ENCODE data around the gene TYK2.
"Not testable (repeated sequence)": the region's sequence is repeated elsewhere in the genome, so short reads cannot be mapped to it uniquely, and the experiment has no call there.

TYK2 gene

DNA sequence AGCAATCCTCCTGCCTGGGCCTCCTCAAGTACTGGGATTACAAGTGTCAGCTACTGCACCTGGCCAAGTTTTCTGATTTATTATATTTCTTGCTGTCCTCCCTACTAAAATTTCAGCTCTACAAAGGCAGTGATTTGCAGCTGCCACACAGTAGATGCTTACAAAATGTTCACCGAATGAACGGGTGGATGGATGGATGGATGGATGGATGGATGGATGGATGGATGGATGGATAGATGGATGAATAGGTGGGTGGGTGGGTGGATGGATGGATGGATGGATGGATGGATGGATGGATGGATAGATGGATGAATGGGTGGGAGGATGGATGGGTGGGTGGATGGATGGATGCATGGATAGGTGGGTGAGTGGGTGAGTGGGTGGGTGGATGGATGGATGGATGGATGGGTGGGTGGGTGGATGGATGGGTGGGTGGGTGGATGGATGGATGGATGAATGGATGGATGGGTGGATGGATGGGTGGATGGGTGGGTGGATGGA is 3.2 kb downstream of the TYK2 start:
- DNase-seq (ENCODE audit: low read depth in 2 of 2): not testable (repeated sequence)

DNA sequence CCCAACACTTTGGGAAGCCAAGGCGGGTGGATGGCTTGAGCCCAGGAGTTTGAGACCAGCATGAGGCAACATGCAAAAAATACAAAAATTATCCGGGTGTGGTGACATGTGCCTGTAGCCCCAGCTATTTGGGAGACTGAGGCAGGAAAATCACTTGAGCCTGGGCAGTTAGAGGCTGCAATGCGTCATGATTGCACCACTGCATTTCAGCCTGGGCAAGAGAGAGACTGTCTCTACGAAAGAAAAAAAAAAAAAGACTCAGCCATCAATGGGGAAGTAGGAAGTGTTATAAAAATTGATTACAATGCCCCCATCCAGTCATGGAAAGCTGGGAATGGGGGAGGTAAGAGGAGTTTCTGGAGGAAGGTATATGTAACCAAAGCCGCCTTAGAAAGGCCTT is 5.4 kb downstream of the TYK2 start:
- no peak for DNase-seq (ENCODE audit: low read depth in 2 of 2)

GRCh38 chr19:10372690-10373089 is 7.7 kb downstream of the TYK2 start:
- no peak for DNase-seq (ENCODE audit: low read depth in 2 of 2)

- DNase-seq (ENCODE audit: low read depth in 2 of 2): no peak
Measured at GRCh38 chr19:10368101-10368803, 12.1 kb downstream of the TYK2 start.

DNA sequence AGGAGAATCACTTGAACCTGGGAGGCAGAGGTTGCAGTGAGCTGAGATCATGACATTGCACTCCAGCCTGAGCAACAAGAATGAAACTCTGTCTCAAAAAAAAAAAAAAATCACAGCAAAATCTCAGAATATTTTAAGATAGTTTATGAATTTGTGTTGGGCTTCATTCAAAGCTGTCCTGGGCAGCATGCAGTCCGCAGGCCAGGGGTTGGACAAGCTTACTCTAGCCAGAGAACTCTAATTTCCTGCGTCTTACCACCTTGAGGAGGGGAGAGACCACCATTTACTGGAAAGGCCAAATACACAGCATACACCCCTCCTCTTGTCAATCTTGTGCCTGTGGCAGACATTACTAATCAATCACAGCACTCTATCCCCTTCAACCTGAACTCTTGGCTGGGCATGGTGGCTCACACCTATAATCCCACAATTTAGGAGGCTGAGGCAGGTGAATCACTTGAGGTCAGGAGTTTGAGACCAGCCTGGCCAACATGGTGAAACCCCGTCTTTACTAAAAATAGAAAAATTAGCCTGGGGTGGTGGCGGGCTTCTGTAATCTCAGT is 13.3 kb downstream of the TYK2 start:
- not testable (repeated sequence) for DNase-seq (ENCODE audit: low read depth in 2 of 2)

DNA sequence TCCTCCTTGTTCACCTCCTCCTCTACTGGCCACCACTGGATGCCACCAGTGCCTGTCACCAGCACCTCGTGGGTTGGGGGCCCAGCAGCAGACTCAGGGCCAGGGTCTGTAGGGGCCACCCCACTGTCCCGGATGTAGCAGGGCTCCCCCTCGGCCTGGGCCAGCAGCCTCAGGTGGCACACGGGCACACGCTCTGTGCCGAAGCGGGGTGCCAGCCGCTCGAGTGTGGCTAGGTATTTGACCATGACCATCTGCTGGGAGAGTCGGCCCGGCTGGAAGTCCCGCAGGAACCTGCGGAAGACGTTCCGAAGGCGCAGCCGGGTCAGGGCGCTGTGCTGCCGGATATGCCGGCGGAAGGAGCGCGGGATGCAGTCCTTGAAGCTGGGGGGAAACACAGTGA is 14.9 kb downstream of the TYK2 start:
- no peak for DNase-seq (ENCODE audit: low read depth in 2 of 2)

- DNase-seq (ENCODE audit: low read depth in 2 of 2): no peak
Measured at GRCh38 chr19:10364644-10365043, 15.7 kb downstream of the TYK2 start.

DNA sequence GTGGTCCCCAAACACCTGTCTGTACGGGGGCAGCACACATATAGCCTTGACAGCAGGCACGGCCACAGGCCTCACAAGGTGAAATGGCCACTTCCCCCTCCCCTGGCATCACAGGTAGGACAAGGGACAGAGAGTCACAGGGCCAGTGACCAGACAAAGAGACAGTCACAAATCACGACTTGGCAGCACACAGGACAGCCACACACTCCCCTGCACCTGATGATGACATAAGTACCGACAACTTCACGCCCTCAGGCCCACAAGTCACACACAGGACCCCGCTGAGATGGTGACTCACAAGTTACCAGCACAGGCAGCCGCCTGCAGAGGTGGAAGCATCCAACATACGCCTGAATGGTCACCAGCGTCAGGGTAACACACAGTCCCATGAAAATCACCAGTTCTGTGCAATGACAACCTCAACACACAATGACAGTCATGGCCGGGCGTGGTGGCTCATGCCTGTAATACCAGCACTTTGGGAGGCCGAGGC is 16.5 kb downstream of the TYK2 start:
- no peak for DNase-seq (ENCODE audit: low read depth in 2 of 2)

DNA sequence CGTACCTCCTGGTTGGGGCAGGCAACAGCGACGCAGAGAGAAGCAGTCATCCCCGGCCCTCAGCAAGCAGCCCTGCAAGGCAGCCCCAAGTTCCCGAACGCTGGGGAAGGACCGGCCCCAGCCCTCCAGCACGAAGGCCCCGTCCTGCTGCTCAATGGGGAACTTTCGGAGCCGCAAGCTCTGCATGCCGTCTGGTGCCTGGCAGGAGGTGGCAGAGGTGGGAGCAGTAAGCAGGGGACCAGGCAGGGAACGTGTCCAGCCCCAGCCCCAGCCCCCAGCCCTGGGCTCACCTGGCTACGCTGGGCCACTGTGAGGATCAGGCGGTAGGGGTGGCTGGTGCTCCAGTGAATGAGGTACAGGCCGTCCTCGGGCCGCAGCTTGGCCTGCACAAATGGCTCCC is 18.1 kb downstream of the TYK2 start:
- DNase-seq (ENCODE audit: low read depth in 2 of 2): no peak

DNA sequence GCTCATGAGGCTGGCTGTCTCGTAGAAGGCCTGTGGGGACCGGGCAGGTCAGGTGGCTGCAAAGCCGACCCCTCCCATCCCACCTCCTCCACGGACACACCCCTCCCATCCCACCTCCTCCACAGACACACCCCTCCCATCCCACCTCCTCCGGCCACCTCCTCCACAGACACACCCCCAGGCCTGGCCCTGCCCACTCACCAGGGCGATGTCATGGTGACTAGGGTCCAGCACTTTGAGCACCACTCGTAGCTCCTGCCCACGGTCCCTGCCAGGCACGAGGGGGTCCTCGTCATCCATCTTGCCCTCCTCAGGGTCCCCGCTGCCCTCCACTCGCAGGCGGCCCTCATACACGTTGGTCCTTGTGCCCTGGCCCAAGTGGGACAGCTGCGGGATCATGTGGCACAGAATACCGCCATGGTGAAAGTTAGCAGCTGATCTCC is 18.8 kb downstream of the TYK2 start:
- DNase-seq (ENCODE audit: low read depth in 2 of 2): no peak

GRCh38 chr19:10356431-10356830 is 23.9 kb downstream of the TYK2 start:
- DNase-seq (ENCODE audit: low read depth in 2 of 2): no peak

- DNase-seq (ENCODE audit: low read depth in 2 of 2): no peak
Measured at GRCh38 chr19:10353793-10354391, 26.5 kb downstream of the TYK2 start.

DNA sequence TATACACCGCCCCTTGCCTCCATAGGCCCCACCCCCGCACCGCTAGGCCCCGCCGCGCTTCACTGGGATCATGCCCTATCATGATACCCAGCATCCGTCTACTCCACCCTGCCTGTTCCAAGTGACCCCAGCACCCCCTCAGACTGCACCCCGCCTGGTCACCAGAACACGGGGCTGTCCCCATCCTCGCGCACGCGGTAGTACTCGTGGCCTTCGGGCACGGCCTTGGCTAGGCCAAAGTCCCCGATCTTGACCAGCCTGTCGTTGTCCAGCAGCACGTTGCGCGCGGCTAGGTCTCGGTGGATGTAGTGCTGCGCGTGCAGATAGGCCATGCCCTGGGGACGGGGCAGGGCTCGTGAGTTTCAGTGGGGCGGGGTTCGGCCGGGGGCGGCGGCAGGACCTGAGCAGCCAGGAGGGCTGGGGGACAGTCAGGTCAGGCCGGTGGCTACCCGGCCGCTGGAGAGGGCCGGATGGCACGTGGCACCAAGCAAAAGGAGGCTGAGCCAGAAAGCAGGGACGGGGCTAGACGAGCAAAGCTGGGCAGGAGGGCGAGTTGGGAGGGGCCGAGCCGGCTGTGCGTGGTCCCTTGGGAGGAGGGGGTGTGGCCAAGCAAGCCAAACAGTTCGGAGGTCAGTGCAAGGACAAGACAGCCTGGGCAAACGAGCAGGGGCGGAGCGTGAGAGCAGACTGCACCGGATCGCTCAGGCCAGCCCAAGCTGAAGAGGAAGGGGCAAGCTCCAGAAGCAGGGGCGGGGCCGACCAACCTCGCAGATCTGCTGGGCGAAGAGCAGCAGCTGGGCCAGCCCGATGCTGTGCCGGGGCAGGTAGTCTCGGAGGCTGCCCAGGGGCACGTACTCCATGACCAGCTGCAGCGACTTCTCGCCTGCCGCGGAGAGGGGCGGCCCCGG is 27.4 kb downstream of the TYK2 start:
- DNase-seq (ENCODE audit: low read depth in 2 of 2): no peak

- DNase-seq (ENCODE audit: low read depth in 2 of 2): no peak
Measured at GRCh38 chr19:10346509-10346908, 33.9 kb downstream of the TYK2 start.

DNA sequence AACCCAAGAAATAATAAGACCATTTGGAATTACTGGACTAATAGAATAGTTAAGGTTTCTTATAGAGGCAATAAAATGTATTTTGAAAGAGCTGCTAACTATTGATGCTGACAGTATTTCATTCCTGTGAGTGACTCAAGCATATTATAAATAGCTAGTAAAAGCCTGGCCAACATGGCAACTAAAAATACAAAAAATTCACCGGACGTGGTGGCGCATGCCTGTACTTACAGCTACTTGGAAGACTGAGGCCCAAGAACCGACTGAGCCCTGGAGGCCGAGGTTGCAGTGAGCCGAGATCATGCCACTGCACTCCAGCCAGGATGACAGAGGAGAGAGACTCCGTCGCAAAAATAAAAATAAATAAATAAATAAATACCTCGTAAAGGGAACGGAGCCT is 35.6 kb downstream of the TYK2 start:
- DNase-seq (ENCODE audit: low read depth in 2 of 2): no peak

- DNase-seq (ENCODE audit: low read depth in 2 of 2): no peak
Measured at GRCh38 chr19:10343495-10343894, 36.9 kb downstream of the TYK2 start.

DNA sequence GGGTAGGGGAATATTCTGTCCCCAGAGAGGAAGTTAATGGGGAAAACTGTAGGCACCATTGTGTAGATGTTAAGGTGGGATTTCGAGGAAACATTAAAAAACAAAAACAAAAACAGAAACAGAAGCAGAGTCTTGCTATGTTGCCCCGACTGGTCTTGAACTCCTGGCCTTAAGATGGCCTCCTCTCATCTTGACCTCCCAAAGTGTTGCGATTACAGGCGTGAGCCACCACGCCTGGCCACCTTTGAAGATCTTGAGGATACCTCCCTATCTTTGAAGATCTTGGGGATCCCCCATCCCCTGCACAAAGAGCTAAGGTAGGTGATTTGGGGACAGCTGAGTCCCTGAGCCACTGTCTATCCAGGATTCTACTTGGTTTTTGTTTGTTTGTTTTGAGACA is 40.4 kb downstream of the TYK2 start:
- no peak for DNase-seq (ENCODE audit: low read depth in 2 of 2)

DNA sequence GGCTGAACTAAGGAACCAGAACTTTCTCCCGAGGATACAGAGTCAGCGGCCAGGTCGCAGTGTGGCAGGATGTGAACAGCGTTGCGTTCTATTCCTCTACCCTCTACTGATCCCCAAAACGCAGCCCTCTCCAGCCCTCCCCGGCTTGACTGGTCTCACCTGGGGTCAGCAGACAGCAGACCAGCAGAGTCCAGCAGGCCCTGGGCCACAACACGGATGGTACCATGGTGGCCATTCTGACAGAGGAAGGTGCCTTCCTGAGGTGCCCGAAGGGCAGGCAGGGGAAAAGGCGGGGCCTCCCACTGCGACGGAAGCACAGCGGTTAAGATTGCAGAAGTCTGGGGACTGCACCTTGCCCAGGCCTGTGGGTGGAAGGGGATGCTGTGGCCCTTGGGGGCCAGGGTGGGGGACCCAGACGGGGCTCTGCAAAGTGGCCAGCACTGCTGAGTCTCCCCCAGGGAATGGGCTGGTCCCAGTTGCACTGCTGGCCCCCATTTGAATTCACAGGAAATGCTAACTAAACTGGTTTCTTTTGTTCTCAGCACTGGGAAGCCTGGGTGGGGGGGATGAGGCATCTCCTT is 40.9 kb downstream of the TYK2 start, which contains the start of gene ICAM3:
TSS of gene ICAM3 (minus strand) at position 245 of the 581 bp plus-strand sequence. CDS start at position 235, 10 bp downstream.
- DNase-seq (ENCODE audit: low read depth in 2 of 2): peak; percentile 22 to 36

GRCh38 chr19:10338940-10339339 is 41.4 kb downstream of the TYK2 start:
- no peak for DNase-seq (ENCODE audit: low read depth in 2 of 2)

DNA sequence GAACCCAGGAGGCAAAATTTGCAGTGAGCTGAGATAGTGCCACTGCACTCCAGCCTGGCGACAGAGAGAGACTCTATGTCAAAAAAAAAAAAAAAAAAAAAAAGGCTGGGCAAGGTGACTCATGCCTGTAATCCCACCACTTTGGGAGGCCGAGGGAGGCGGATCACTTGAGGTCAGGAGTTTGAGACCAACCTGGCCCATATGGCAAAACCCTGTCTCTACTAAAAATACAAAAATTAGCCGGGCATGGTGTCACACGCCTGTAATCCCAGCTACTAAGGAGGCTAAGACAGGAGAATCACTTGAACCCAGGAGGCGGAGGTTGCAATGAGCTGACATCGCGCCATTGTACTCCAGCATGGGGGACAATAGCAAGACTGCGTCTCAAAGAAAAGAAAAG is 43.6 kb downstream of the TYK2 start:
- not testable (repeated sequence) for DNase-seq (ENCODE audit: low read depth in 2 of 2)

DNA sequence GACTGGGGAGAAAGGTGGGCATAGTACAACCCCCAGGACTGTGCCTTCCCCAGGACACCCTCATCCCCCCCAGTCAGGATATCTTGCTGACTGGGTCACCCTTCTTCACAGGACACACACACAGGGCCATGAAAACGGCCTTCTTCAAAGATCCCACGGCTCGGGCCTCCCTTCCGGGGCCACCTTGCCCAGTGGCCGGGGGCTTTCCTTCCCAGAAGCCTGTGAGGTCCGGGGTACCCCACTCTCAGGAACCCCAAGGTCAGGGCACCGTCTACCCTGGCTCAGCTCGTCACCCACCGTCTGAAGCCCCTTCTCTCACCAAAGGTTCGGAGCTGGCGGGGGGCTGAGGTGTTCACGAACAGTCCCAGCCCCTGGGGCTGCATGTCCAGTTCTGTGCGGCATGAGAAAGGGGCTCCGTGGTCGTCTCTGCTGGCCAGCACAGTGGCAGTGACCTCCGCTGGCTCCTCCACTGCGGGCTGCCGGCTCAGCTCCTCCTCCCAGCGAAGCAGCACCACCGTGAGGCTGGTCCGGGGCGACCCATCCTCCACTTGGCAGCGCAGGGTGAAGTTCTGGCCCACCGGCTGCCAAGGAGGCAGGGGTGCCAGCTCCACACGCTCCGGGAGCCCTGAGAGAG is 44.9 kb downstream of the TYK2 start:
- no peak for DNase-seq (ENCODE audit: low read depth in 2 of 2)
